HEK293T (cell line): ENCODE measurements around the gene TTLL6.

Source experiments
- CTCF ChIA-PET: fragments of 350-600 bp; formaldehyde crosslinking; extraction: SDS; loops from one replicate; lab custom pipeline; 2021; ENCODE audit warnings: antibody characterized with exemption, inconsistent platforms; lab: Yijun Ruan, JAX
- POLR2A ChIA-PET: fragments of 350-600 bp; formaldehyde crosslinking; extraction: SDS; loops from one replicate; lab custom pipeline; 2020; ENCODE audit warnings: antibody characterized with exemption, inconsistent platforms; lab: Yijun Ruan, JAX
- DNase-seq: peaks from one replicate; pipeline ENCODE4 v3.0.0; 2012; ENCODE audit warnings: mixed read lengths; ENCODE audit errors: extremely low spot score
- ARNT ChIP-seq: fragments of 450-650 bp; IDR thresholded peaks from 2 replicates; pipeline ENCODE4 v1.6.1; 2017; ENCODE audit warnings: mild to moderate bottlenecking
- BHLHE40 ChIP-seq: fragments of 450-650 bp; IDR thresholded peaks from 2 replicates; pipeline ENCODE4 v1.6.1; 2016; ENCODE audit warnings: mild to moderate bottlenecking, moderate library complexity, borderline replicate concordance
- CTBP1 ChIP-seq: fragments of 450-650 bp; IDR thresholded peaks from 2 replicates; pipeline ENCODE4 v1.6.1; 2016; ENCODE audit warnings: borderline replicate concordance
- ELF4 ChIP-seq: fragments of 450-650 bp; IDR thresholded peaks from 2 replicates; pipeline ENCODE4 v1.6.1; 2017; ENCODE audit warnings: antibody characterized with exemption
- FOXA1 ChIP-seq: fragments of 450-650 bp; IDR thresholded peaks from 2 replicates; pipeline ENCODE4 v1.6.1; 2016; ENCODE audit warnings: mild to moderate bottlenecking
- FOXK2 ChIP-seq: fragments of 450-650 bp; IDR thresholded peaks from 2 replicates; pipeline ENCODE4 v1.6.1; 2016; ENCODE audit warnings: mild to moderate bottlenecking
- FOXM1 ChIP-seq: fragments of 450-650 bp; IDR thresholded peaks from 2 replicates; pipeline ENCODE4 v1.6.1; 2017; ENCODE audit warnings: mild to moderate bottlenecking, borderline replicate concordance
- HDGF ChIP-seq: fragments of 450-650 bp; IDR thresholded peaks from 2 replicates; pipeline ENCODE4 v1.6.1; 2017; ENCODE audit warnings: antibody characterized with exemption, borderline replicate concordance
- L3MBTL2 ChIP-seq: fragments of 450-650 bp; conservative IDR thresholded peaks from 2 replicates; pipeline ENCODE4 v1.6.1; 2016; ENCODE audit warnings: mild to moderate bottlenecking
- LEF1 ChIP-seq: fragments of 450-650 bp; IDR thresholded peaks from 2 replicates; pipeline ENCODE4 v1.6.1; 2017; ENCODE audit warnings: mild to moderate bottlenecking, borderline replicate concordance
- NFRKB ChIP-seq: fragments of 450-650 bp; IDR thresholded peaks from 2 replicates; pipeline ENCODE4 v1.6.1; 2016; ENCODE audit warnings: mild to moderate bottlenecking, moderate library complexity
- PKNOX1 ChIP-seq: fragments of 450-650 bp; IDR thresholded peaks from 2 replicates; pipeline ENCODE4 v1.6.1; 2016
- SP1 ChIP-seq: fragments of 450-650 bp; IDR thresholded peaks from 2 replicates; pipeline ENCODE4 v1.6.1; 2017
- SUZ12 ChIP-seq: fragments of 450-650 bp; IDR thresholded peaks from 2 replicates; pipeline ENCODE4 v1.6.1; 2016; ENCODE audit warnings: mild to moderate bottlenecking
- TARDBP ChIP-seq: fragments of 450-650 bp; IDR thresholded peaks from 2 replicates; pipeline ENCODE4 v1.6.1; 2016
- ZNF384 ChIP-seq: fragments of 450-650 bp; IDR thresholded peaks from 2 replicates; pipeline ENCODE4 v1.6.1; 2016

The TTLL6 gene

DNA sequence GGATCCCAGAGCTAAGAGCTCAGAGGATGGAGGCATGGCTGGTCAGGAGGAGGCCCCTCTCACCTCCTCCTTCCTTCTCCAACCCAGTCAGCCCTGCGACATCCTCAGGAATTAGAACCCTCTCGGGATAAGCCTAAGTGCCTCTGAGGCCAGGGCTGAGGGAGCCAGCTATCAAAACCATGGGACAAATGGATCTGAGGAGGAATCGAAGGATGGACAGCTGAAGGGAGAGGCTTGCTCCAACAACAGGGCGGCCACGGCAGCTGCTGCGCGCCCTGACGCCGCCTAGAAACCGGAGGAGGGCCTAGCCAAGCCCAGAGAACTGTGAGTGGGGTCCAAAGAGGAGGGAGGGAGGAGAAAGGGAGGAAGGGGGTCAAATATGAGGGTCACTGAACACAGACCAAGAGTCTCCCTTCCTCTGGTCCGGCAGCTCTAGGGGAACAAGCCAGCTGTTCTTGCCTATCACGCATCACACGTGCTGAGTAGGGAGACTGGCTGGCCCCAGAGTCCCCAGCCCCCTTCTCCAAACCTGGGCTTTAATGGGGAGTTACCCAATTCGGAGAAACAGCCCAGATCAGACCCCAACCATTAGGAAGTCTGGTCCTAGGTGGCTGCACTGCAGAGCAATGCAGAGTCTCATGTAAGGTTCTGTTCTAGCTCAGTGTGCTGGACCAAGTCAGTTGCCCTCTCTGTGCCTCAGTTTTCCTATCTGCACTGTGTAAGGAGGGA, 82.5 kb downstream of the TTLL6 start:
- POLR2A ChIA-PET: interaction anchor here (0.8 to 1.6 kb wide), 3 partner anchors 10 to 15 kb away, joined by 3 to 4 read pairs (median 3); no protein-coding TSS in a partner anchor
- no peak for TF ChIP-seq FOXK2
- no peak for TF ChIP-seq FOXM1
- no peak for TF ChIP-seq CTBP1
- no peak for TF ChIP-seq ARNT
- no peak for TF ChIP-seq TARDBP
- TF ChIP-seq FOXA1: no peak
- no peak for TF ChIP-seq SP1
- no peak for TF ChIP-seq L3MBTL2
- no peak for TF ChIP-seq ZNF384
- no peak for TF ChIP-seq LEF1
- no peak for TF ChIP-seq SUZ12
- TF ChIP-seq BHLHE40: no peak
- no peak for TF ChIP-seq ELF4
- TF ChIP-seq HDGF: no peak
- CTCF ChIA-PET: interaction anchor here (1.4 kb wide), 1 partner anchor 10 kb away, joined by 3 read pairs; no protein-coding TSS in a partner anchor
- no peak for DNase-seq

- ChIA-PET CTCF (interaction anchor here (1.4 kb wide), 1 partner anchor 10 kb away, joined by 3 read pairs; no protein-coding TSS in a partner anchor), POLR2A (interaction anchor here (0.8 to 1.6 kb wide), 2 partner anchors 10 to 14 kb away, joined by 3 to 4 read pairs; no protein-coding TSS in a partner anchor)
- TF ChIP-seq NFRKB: no peak
- TF ChIP-seq L3MBTL2: no peak
- no peak for TF ChIP-seq BHLHE40
- no peak for TF ChIP-seq SP1
- no peak for TF ChIP-seq FOXM1
- no peak for TF ChIP-seq HDGF
- no peak for TF ChIP-seq ZNF384
- no peak for DNase-seq
These were observed 83.2 kb downstream of the TTLL6 start for GRCh38 chr17:48733632-48734328.

DNA sequence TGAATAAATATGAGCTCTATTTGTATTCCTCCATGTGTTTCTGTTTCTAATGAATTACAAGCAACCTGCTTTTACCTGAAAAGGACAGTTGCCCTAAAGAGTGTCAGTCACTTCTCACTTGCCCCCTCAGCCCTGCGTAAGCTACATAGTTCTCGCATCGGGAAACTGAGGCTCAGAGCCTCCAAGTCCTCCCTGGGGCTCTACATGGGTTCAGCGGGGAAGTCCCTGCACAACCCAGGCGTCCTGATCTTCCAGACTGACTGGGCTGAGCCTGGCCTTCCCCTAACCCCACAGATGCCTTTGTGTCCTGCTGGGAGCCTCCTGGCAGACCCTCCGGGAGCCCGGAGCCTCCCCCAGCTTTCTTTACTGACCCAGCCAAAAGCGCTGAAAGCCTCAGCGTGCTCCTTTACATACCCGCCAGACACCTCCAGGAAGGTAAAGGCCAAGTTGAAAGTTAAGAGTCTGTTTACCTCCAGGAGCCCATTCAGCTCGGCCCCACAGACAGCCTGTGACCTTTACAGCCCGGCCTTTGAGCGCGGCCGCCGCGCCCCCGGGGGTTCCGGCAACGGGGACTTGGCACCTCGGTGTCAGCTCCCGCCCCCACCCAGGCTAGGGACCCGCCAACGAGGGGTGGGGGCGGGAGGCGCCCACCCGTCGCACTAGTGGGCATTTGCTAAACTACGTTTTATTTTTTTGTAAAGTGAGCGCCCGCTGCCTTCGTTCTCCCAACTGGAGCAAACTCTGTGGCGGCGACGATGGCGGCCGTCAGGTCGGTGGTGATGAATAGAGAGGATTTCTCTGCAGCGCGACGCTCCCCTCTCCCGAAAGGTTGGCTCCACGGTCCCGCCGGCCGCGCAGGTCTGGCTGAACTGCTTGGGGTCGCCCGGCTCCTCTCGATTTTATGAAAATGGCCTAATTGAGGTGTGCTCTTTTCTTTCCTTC, 84.1 kb downstream of the TTLL6 start:
- ChIA-PET CTCF (interaction anchor here (0.9 to 1.4 kb wide), 4 partner anchors 9 to 146 kb away, joined by 3 to 4 read pairs (median 3); no protein-coding TSS in a partner anchor), POLR2A (interaction anchor here (1.2 to 2.1 kb wide), 2 partner anchors 9 to 14 kb away, joined by 3 to 8 read pairs; no protein-coding TSS in a partner anchor)
- TF ChIP-seq FOXK2 (no peak), TARDBP (no peak), HDGF (no peak), SP1 (no peak), ZNF384 (no peak), ARNT (no peak), CTBP1 (no peak), PKNOX1 (no peak), FOXA1 (no peak), NFRKB (no peak), BHLHE40 (no peak), SUZ12 (no peak), LEF1 (no peak), ELF4 (no peak), FOXM1 (no peak), L3MBTL2 (no peak)
- no peak for DNase-seq

DNA sequence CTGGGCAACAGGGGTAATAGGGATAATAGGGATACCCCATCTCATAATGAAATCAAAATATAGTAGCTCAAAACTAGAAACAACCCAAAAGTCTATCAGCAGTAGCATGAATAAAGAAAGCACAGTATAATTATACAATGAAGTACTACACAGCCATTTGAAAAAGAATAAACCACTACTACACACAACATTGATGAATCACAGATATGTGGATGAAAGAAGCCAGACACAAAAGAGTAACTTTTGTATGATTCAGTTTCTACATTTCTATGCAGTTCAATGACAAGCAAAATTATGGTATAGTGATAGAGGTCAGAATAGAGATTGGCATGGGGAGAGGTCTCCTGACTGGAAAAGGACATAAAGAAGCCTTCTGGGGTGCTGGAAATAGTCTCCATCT, 85.7 kb downstream of the TTLL6 start:
- TF ChIP-seq ZNF384 (peak; percentile 44; the same call in 1 of the 2 replicates), FOXA1 (no peak)
- CTCF ChIA-PET: interaction anchor here (1.0 kb wide), 1 partner anchor 58 kb away, joined by 3 read pairs; no protein-coding TSS in a partner anchor
- no peak for DNase-seq
- POLR2A ChIA-PET: interaction anchor here (1.2 to 2.4 kb wide), 3 partner anchors 11 to 27 kb away, joined by 3 to 9 read pairs (median 8); no protein-coding TSS in a partner anchor

DNA sequence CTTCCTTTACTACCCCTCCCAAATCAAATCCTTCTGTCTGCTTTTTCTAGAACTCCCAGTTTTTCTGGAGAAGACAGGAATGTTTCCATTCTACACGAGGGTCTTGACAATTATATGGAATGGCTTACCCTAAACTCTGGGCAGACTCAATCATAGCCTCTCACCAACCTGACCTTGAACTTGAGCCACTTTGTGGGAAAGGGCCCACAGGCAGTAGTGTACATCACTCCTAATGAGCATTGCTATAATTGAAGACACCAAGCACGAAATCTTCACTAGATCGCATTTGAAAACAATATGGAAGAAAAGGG, 86.8 kb downstream of the TTLL6 start:
- no peak for DNase-seq
- ChIA-PET POLR2A (interaction anchor here (1.5 to 3.3 kb wide), 7 partner anchors 8 to 154 kb away, joined by 3 to 58 read pairs (median 18); no protein-coding TSS in a partner anchor), CTCF (interaction anchor here (0.6 to 2.0 kb wide), 2 partner anchors 13 to 111 kb away, joined by 3 to 9 read pairs; no protein-coding TSS in a partner anchor)
- TF ChIP-seq HDGF (no peak), FOXM1 (no peak), BHLHE40 (no peak), SUZ12 (no peak), LEF1 (no peak), PKNOX1 (no peak), L3MBTL2 (no peak), ARNT (no peak), CTBP1 (no peak), ELF4 (no peak), NFRKB (no peak)
